CD4-positive, alpha-beta T cell treated with Interleukin-6 for 4 hours (primary cell): ENCODE measurements around the gene TLCD5.

ENCODE experiments used
- DNase-seq: peaks from one replicate; pipeline ENCODE4 v3.0.0-alpha.2; 2020; ENCODE audit warnings: mixed read lengths

The TLCD5 gene

GRCh38 chr11:120324932-120325810, at the start of gene TLCD5:
Gene TLCD5, plus strand, starts transcription at chr11:120325299. Its CDS starts 2,143 bp downstream, at chr11:120327442.
- peak; percentile 52 for DNase-seq

DNA sequence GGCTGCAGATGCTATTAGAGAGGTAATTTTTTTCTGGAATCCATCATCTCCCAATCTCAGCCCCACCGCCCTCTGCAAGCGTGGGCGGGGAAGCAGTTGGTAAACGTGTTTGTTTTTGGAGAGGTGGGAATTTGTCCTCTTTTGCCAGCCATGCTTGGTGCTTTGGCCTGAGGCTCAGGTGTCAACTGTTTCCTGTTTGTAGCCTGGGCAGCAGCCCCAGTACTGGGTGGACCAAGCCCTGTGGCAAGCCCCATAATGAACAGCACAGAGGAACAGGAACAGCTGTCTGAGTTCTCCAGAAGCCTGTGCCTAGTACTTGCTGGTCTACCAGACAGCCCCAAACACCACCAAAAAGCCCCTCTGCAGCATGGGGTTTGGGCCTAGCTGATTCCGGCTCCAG, 45.6 kb upstream of the TLCD5 start:
- no peak for DNase-seq

- no peak for DNase-seq
These were observed 44.5 kb upstream of the TLCD5 start for GRCh38 chr11:120280600-120281051.

DNA sequence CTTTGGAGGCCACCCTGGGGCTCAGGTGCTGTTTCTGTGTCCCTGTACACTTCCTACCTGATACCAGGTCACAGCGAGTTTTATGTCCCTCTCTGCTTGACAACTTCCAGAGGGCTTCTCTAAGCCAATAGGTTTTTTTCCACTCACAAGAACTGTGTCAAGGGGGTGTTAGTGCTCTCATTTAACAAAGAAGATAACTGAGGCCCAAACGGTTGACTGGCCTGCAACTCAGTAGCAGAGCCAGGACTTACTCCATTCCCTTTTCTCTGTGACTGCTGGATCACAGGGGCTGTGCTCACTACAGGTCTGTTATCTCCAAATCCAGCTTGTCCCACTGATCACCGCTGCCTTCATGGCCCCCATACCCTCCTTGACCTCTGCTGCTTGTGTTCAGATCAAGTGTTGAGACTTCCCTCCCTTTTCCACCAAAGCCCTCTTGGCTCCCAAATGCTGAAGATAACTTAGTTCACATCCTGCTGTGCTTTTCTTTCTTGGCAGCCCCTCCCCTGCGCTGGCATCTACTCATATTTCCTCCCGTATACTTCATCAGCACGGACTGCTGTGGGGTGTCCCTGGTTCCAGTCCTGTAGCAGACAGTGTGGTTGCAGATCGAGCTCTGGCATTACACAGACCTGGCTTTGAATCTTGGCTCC, 43.8 kb upstream of the TLCD5 start:
- no peak for DNase-seq

DNA sequence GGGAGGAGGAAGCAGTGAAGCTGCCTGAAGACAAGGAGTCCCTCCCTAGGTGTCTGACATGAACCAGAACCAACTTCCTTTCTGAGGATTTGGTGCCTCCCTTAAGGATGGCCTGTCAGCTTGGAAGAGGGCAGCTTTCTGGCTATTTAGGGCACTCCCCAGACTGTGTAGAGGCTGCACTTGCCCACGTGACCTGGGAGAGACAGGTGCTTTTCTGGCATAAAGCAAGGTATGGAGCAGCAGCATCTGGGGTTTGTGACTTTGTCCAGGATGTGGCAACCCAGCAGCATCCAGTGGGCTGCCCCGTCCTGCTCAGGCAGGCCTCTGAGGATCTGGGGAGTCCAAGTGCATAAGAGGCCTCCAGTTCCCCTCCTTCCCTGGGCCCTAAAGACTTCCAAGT, 42.0 kb upstream of the TLCD5 start:
- DNase-seq: no peak

DNA sequence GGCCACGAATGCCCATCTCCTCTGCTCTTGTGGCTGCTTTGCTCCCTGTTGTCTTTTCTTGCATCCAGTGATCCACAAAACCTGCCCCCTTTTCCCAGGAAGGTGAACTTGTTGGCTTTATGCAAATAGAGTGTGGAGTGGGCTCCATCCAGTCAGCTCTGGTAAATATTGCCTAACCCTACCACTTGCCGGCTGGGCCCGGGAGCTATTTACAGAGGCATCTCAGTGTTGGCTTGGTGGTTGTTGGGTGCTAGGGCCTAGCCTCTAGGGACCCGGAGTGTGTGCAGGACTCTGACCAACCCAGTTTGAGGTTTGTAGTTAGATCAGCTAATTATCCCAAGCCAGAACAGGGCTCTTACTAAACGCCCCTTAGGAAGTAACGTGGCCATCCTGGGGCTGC, 40.8 kb upstream of the TLCD5 start:
- no peak for DNase-seq

DNA sequence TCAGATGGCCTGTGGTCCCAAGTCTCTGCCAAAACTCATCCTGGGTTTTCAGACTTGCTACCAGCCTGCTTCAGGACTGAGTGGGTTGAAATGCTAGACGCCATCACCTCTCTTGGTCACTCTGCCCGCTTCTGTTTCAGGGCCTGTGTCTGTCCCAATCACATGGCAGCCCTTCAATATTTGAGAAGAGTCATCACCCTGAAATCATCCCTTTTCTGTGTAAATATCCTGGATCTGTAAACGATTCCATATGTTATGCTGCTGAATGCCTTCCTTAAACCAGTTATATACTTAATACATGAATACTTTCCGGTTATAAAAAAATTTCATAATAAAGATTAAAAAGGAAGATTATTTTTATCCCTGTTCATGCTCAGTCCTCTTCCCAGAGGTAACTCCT, 39.8 kb upstream of the TLCD5 start:
- DNase-seq: no peak

DNA sequence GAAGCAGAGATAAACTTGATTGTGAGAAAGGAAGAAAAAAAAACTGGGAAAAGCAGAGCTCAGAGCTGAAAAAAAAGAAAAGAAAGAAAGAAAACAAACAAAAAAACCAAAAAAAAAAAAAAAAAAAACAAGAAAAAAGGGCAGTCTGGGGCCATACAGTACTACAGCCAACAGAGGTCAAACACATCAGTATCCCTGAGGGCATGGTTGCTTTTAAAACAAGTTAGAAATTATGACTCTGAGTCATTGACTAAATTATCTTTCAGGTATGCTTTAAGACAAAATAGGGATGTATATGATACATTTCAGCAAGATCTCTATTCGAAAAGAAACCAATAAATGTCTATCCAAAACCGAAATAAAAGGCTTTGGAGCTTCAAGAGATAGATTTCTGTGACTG, 37.1 kb upstream of the TLCD5 start:
- DNase-seq: no peak

DNA sequence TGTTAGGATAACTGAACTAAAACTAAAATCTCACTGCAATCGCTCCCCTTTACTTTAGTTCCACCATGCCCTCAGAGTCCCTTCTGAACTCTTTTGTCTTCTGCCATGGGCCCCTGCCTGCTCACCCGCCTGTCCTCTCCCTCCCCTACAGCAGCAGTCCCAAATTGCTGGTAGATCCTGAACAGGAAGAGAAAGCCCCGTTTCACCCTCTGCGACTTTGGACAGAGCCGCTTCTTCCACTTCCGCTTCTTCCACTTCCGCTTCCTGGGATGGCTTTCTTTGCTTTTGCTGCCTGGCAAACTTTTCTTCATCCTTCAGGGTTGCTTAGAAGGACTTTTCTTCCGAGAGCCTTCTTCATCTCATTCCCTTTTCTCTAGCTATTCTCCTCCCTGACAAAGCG, 35.7 kb upstream of the TLCD5 start:
- no peak for DNase-seq

GRCh38 chr11:120290956-120291355, 34.1 kb upstream of the TLCD5 start:
- DNase-seq: no peak

DNA sequence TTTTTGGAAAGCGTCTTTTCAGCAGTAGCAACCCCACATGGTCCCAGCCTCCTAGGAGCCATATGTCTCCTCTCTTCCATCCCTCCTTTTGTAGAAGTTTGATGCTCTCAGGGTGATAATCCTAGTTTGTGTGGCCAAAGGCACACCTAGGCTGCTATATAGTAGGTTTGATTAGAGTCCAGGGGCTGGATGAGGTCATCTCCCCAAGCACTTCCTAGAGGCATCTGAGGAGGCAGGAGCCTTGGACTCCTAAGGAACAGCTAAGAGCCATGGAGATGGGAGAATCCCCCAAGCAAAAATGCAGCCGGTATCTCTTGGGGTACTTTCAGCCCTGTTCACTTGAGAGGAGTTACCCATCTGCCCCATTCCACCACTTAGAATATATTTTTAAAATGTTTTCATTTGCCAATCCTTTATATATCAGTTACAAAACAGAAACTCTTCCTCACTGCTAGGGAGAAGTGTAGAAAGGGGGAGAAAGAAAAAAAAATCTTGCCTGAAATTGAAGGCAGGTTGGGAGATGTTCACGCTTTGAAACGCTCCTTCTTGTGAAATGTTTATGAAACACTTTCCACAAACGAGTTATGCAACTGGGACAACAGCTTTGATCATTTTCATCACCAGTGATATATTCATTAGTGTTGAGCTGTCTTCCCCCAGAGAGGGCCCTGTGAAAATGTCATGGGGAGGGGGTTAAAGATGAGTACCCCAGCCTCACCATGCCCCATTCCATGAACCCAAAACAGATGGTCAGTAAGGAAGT, 31.9 kb upstream of the TLCD5 start:
- DNase-seq: no peak

- no peak for DNase-seq
These were observed 31.0 kb upstream of the TLCD5 start for GRCh38 chr11:120294096-120294495.

DNA sequence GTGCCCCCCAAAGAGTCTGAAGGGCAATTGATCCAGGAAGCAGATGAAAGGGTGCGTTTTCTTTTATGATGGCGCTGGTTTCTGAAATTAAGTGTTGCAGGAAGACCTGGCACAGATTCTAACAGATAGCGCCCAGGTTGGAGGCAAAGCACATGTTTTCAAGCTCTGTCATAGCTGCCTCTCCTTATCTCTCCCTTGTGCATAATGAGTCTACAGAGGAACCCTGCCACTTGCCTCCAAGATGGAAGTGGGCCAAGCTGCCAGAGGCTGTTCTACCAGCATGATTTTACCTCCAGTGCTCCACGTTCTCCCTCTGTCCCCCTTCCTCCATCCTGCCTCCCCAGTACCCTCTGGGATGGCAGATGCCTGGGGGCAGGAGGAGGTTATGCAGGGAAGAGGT, 30.0 kb upstream of the TLCD5 start:
- no peak for DNase-seq

DNA sequence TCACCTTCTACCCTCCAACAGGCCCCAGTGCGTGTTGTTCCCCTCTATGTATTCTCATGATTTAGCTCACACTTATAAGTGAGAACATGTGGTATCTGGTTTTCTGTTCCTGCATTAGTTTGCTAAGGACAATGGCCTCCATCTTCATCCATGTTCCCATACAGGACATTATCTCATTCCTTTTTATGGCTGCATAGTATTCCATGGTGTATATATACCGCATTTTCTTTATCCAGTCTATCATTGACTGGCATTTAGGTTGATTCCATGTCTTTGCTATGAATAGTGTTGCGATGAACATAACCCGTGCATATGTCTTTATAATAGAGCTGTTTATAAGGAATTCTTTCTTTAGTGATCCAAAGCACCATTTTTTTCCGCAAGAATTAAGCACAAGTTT, 28.5 kb upstream of the TLCD5 start:
- no peak for DNase-seq

DNA sequence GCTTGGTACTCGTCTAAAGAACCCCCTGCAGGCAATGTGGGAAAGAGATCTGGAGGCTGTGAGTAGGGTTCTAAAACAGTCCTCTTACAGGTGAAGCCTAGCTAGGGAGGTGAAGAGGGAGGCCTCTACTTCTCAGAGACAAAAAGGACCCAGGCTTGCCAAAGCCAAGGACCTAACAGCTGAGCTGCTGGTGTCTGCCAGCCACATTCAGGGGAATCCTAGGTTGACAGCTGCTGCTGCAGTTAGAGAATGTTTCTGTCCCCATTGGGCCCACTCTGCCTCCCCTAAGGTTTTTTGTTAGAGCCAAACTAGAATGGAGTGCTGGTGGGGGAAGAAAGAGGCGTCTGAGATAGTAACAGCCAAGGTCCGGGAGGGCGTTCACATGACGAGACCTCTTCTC, 26.6 kb upstream of the TLCD5 start:
- DNase-seq: no peak

- no peak for DNase-seq
These were observed 22.9 kb upstream of the TLCD5 start for GRCh38 chr11:120302001-120302805.

GRCh38 chr11:120303004-120303637, 22.0 kb upstream of the TLCD5 start:
- peak; percentile 66 for DNase-seq

DNA sequence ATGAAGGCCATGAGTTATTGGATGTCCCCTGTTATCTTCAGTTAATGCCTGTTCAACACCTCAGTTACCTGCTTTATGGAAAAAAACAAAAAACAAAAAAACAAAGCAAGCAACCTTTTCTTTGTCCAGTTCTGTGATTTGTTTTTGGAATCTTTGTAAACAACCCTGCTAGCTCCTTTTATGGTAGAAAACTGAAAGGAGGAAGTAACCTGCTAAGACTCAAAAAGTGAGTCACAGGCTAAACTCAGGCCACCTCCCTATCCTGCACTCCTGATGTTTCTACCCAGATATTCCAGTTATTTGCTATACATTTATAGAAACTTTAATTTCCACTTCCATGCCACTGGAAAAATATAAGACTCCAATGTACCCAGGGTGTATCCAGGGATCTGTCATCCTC, 20.6 kb upstream of the TLCD5 start:
- DNase-seq: no peak

DNA sequence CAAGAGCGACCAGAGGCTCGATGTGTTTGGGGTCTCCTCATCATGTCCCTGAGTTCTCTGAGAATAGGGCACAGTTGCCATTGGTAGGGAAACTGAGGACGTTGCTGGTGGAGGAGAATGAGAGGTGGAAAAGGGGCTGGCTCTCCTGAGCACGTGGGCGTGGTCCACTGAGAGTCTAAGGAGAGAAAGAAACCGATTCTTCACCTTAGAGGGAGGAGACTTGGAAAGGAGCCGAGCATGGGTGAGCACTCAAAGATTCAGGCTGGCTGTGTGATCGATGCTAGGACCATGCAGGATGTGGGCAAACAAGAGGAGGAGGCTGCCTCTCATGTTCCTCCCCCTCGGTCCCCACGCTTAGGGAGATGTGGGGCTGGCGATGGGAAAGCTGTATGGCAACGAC, 19.8 kb upstream of the TLCD5 start:
- DNase-seq: no peak

- DNase-seq: no peak
These were observed 18.4 kb upstream of the TLCD5 start for GRCh38 chr11:120306519-120307242.

DNA sequence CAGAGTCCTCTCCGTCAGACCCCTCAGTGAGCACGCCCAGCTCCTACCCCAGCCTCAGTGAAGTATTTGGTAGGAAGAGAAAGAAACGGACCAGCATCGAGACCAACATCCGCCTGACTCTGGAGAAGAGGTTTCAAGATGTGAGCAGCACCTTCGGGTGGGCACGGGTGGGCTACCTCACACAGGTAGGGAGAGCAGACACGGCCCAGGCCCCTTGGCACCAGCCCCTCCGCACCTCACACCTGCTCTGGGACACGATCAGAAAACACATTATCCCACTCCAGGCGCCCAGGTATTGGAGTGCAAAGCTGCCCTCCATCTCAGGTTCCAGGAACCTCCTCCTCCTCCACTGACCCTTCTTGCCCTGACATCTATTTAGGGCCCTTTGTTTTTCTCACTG, 17.6 kb upstream of the TLCD5 start:
- DNase-seq: no peak

DNA sequence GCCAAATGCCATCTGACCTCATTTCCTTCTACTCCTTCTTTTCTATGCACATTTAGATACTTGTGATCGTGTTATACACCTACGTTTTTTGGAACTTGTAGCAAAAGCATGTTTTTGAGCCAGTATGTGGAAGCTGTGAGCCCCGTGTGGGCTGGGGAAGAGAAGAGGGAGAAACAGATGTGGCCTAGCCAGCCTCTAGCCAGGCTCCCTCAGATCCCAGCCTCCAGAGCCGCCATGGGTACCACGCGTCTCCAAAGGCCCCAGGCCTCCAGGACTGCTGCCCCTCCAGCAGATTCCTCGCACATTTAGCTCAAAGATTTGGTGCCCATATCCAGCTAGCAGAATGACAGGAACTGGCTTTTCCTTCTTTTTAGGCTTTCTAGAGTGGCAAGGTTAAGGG, 17.0 kb upstream of the TLCD5 start:
- DNase-seq: no peak
